Neural cell (in vitro differentiated cells): ENCODE measurements around the gene GLT1D1. TPM values are rescaled to one million over a fixed set of nuclear protein-coding genes. Genes with fewer than 3 reads are reported as not detected.

Experiments used
- H2AFZ ChIP-seq: fragments of 200-600, 300-800 bp; sonication (generic), shearing (Covaris generic); 2 replicates; pipeline ENCODE4 v1.6.0; 2014; ENCODE audit warnings: low read depth, mild to moderate bottlenecking, antibody characterized with exemption, low read length, moderate library complexity
- H3F3A ChIP-seq: fragments of 200-600 bp; shearing (Covaris generic); 2 replicates; pipeline ENCODE4 v1.6.1; 2016; ENCODE audit warnings: mild to moderate bottlenecking, moderate library complexity, mixed read lengths, antibody characterized with exemption, low read length; ENCODE audit not compliant: insufficient read depth, poor library complexity, severe bottlenecking
- H3K27ac ChIP-seq: fragments of 200-600, 300-800 bp; sonication (generic), shearing (Covaris generic); 2 replicates; pipeline ENCODE4 v1.5.1; 2014; ENCODE audit warnings: mild to moderate bottlenecking, low read length, moderate library complexity
- H3K27me3 ChIP-seq: fragments of 300-800, 200-600 bp; sonication (generic), shearing (Covaris generic); 2 replicates; pipeline ENCODE4 v1.6.0; 2014; ENCODE audit warnings: mild to moderate bottlenecking, low read depth, low read length, moderate library complexity; ENCODE audit not compliant: insufficient read depth
- H3K36me3 ChIP-seq: fragments of 300-800, 200-600 bp; sonication (generic), shearing (Covaris generic); 2 replicates; pipeline ENCODE4 v1.5.1; 2014; ENCODE audit warnings: mild to moderate bottlenecking, antibody characterized with exemption, low read length, moderate library complexity; ENCODE audit not compliant: insufficient read depth
- H3K4me2 ChIP-seq: fragments of 300-800, 200-600 bp; sonication (generic), shearing (Covaris generic); 2 replicates; pipeline ENCODE4 v1.6.0; 2014; ENCODE audit warnings: mild to moderate bottlenecking, low read length
- H3K4me3 ChIP-seq: fragments of 300-800, 200-600 bp; sonication (generic), shearing (Covaris generic); 2 replicates; pipeline ENCODE4 v1.5.1; 2014; ENCODE audit warnings: mild to moderate bottlenecking, low read length, moderate library complexity
- H3K79me2 ChIP-seq: fragments of 200-600 bp; shearing (Covaris generic); replicated peaks from 2 replicates; pipeline ENCODE4 v1.6.0; 2014; ENCODE audit warnings: mild to moderate bottlenecking, low read length, moderate library complexity; ENCODE audit not compliant: insufficient read depth
- H3K9ac ChIP-seq: fragments of 300-800, 200-600 bp; sonication (generic), shearing (Covaris generic); 2 replicates; pipeline ENCODE4 v1.6.1; 2016; ENCODE audit warnings: mild to moderate bottlenecking, low read length, mixed read lengths
- H3K9me2 ChIP-seq: fragments of 200-600 bp; shearing (Covaris generic); 2 replicates; pipeline ENCODE4 v1.6.1; 2016; ENCODE audit warnings: mild to moderate bottlenecking, low read length, mixed read lengths; ENCODE audit not compliant: insufficient read depth
- H3K9me3 ChIP-seq: fragments of 200-600, 300-800 bp; sonication (generic), shearing (Covaris generic); 2 replicates; pipeline ENCODE4 v1.6.1; 2016; ENCODE audit warnings: mild to moderate bottlenecking, mixed run types, low read length, moderate library complexity, mixed read lengths
- H4K20me1 ChIP-seq: fragments of 200-600 bp; shearing (Covaris generic); 2 replicates; pipeline ENCODE4 v1.6.1; 2016; ENCODE audit warnings: mild to moderate bottlenecking, mixed run types; ENCODE audit not compliant: insufficient read depth
- CTCF ChIP-seq: fragments of 450-650 bp; IDR thresholded peaks from 2 replicates; pipeline ENCODE4 v1.5.1; 2014; ENCODE audit warnings: antibody characterized with exemption, mild to moderate bottlenecking, moderate library complexity; ENCODE audit not compliant: poor library complexity, severe bottlenecking
- EP300 ChIP-seq: fragments of 450-650 bp; conservative IDR thresholded peaks from 2 replicates; pipeline ENCODE4 v1.6.1; 2014; ENCODE audit warnings: antibody characterized with exemption, mild to moderate bottlenecking, moderate library complexity; ENCODE audit not compliant: poor library complexity, severe bottlenecking
- EZH2 ChIP-seq: fragments of 200-600, 300-800 bp; shearing (Covaris generic), sonication (generic); IDR thresholded peaks from 2 replicates; pipeline ENCODE4 v1.6.1; 2014; ENCODE audit warnings: antibody characterized with exemption, low read length, borderline replicate concordance, mild to moderate bottlenecking; ENCODE audit not compliant: insufficient read depth, poor library complexity, severe bottlenecking
- MXI1 ChIP-seq: fragments of 450-650 bp; conservative IDR thresholded peaks from 2 replicates; pipeline ENCODE4 v1.6.1; 2014; ENCODE audit warnings: antibody characterized with exemption, mild to moderate bottlenecking; ENCODE audit not compliant: poor library complexity, severe bottlenecking
- POLR2AphosphoS5 ChIP-seq: IDR thresholded peaks from 2 replicates; pipeline ENCODE4 v1.6.1; 2012
- RAD21 ChIP-seq: fragments of 450-650 bp; conservative IDR thresholded peaks from 2 replicates; pipeline ENCODE4 v1.6.1; 2014; ENCODE audit warnings: antibody characterized with exemption, mild to moderate bottlenecking, moderate library complexity
- REST ChIP-seq: IDR thresholded peaks from 2 replicates; pipeline ENCODE4 v1.6.1; 2012; ENCODE audit warnings: borderline replicate concordance
- SMC3 ChIP-seq: fragments of 450-650 bp; conservative IDR thresholded peaks from 2 replicates; pipeline ENCODE4 v1.6.1; 2014; ENCODE audit warnings: antibody characterized with exemption, mild to moderate bottlenecking, moderate library complexity; ENCODE audit not compliant: poor library complexity
- TAF1 ChIP-seq: IDR thresholded peaks from 2 replicates; pipeline ENCODE4 v1.6.1; 2012; ENCODE audit warnings: low read depth
- polyA plus RNA-seq: library from polyadenylated mRNA; depleted of rRNA; stranded (reverse); fragments of >200 nt; gene quantifications from 2 replicates; pipeline ENCODE4 v1.2.3, GENCODE V29; 2014

The GLT1D1 gene
- polyA plus RNA-seq, 1 donor from 2014 or later, result 3.9 TPM

GRCh38 chr12:128933926-128934325 lies 80.6 kb downstream of the GLT1D1 start:
- Histone ChIP-seq H3K4me3 (no peak overlapping the region), H3K9ac (no peak overlapping the region)
- TF ChIP-seq EP300, result no peak
- TF ChIP-seq SMC3, result no peak
- no peak for TF ChIP-seq RAD21

GRCh38 chr12:128938886-128939285 lies 85.6 kb downstream of the GLT1D1 start:
- no peaks in the 10 kb centered on the region for H3F3A ChIP-seq
- H4K20me1 ChIP-seq, result no peaks in the 10 kb centered on the region
- H3K9me2 ChIP-seq, result no peaks in the 10 kb centered on the region
- no peaks in the 10 kb centered on the region for H3K9me3 ChIP-seq
- no peak overlapping the region for H3K27ac ChIP-seq
- H3K9ac ChIP-seq, result no peak overlapping the region
- TF ChIP-seq SMC3 (no peak), TAF1 (no peak), REST (no peak), EZH2 (no peak), EP300 (no peak), RAD21 (no peak), MXI1 (no peak), POLR2AphosphoS5 (no peak), CTCF (no peak)
- H3K4me3 ChIP-seq, result no peak overlapping the region
- no peak overlapping the region for H3K4me2 ChIP-seq
- H3K27me3 ChIP-seq, result no peaks in the 10 kb centered on the region
- no peaks in the 10 kb centered on the region for H3K79me2 ChIP-seq
- H2AFZ ChIP-seq, result no peak overlapping the region
- no peaks in the 10 kb centered on the region for H3K36me3 ChIP-seq

More at GRCh38 chr12:128933926-128934325, 80.6 kb downstream of the GLT1D1 start:
- no peak overlapping the region for H2AFZ ChIP-seq
- no peaks in the 10 kb centered on the region for H3K36me3 ChIP-seq
- H3K79me2 ChIP-seq, result no peaks in the 10 kb centered on the region
- H3K27me3 ChIP-seq, result no peaks in the 10 kb centered on the region
- no peaks in the 10 kb centered on the region for H3F3A ChIP-seq
- no peak overlapping the region for H3K27ac ChIP-seq
- no peaks in the 10 kb centered on the region for H4K20me1 ChIP-seq
- H3K4me2 ChIP-seq, result no peak overlapping the region
- no peaks in the 10 kb centered on the region for H3K9me2 ChIP-seq
- H3K9me3 ChIP-seq, result no peaks in the 10 kb centered on the region
